Neural cell (in vitro differentiated cells): ENCODE results near the gene MPI. TPM values are rescaled to one million over a fixed set of nuclear protein-coding genes. Genes with fewer than 3 reads are reported as not detected.

Experiments used
- H2AFZ ChIP-seq: fragments of 200-600, 300-800 bp; sonication (generic), shearing (Covaris generic); 2 replicates; pipeline ENCODE4 v1.6.0; 2014; ENCODE audit warnings: low read depth, mild to moderate bottlenecking, antibody characterized with exemption, low read length, moderate library complexity
- H3F3A ChIP-seq: fragments of 200-600 bp; shearing (Covaris generic); 2 replicates; pipeline ENCODE4 v1.6.1; 2016; ENCODE audit warnings: mild to moderate bottlenecking, moderate library complexity, mixed read lengths, antibody characterized with exemption, low read length; ENCODE audit not compliant: insufficient read depth, poor library complexity, severe bottlenecking
- H3K27ac ChIP-seq: fragments of 200-600, 300-800 bp; sonication (generic), shearing (Covaris generic); 2 replicates; pipeline ENCODE4 v1.5.1; 2014; ENCODE audit warnings: mild to moderate bottlenecking, low read length, moderate library complexity
- H3K27me3 ChIP-seq: fragments of 300-800, 200-600 bp; sonication (generic), shearing (Covaris generic); 2 replicates; pipeline ENCODE4 v1.6.0; 2014; ENCODE audit warnings: mild to moderate bottlenecking, low read depth, low read length, moderate library complexity; ENCODE audit not compliant: insufficient read depth
- H3K36me3 ChIP-seq: fragments of 300-800, 200-600 bp; sonication (generic), shearing (Covaris generic); 2 replicates; pipeline ENCODE4 v1.5.1; 2014; ENCODE audit warnings: mild to moderate bottlenecking, antibody characterized with exemption, low read length, moderate library complexity; ENCODE audit not compliant: insufficient read depth
- H3K4me2 ChIP-seq: fragments of 300-800, 200-600 bp; sonication (generic), shearing (Covaris generic); 2 replicates; pipeline ENCODE4 v1.6.0; 2014; ENCODE audit warnings: mild to moderate bottlenecking, low read length
- H3K4me3 ChIP-seq: fragments of 300-800, 200-600 bp; sonication (generic), shearing (Covaris generic); 2 replicates; pipeline ENCODE4 v1.5.1; 2014; ENCODE audit warnings: mild to moderate bottlenecking, low read length, moderate library complexity
- H3K79me2 ChIP-seq: fragments of 200-600 bp; shearing (Covaris generic); replicated peaks from 2 replicates; pipeline ENCODE4 v1.6.0; 2014; ENCODE audit warnings: mild to moderate bottlenecking, low read length, moderate library complexity; ENCODE audit not compliant: insufficient read depth
- H3K9ac ChIP-seq: fragments of 300-800, 200-600 bp; sonication (generic), shearing (Covaris generic); 2 replicates; pipeline ENCODE4 v1.6.1; 2016; ENCODE audit warnings: mild to moderate bottlenecking, low read length, mixed read lengths
- H3K9me2 ChIP-seq: fragments of 200-600 bp; shearing (Covaris generic); 2 replicates; pipeline ENCODE4 v1.6.1; 2016; ENCODE audit warnings: mild to moderate bottlenecking, low read length, mixed read lengths; ENCODE audit not compliant: insufficient read depth
- H3K9me3 ChIP-seq: fragments of 200-600, 300-800 bp; sonication (generic), shearing (Covaris generic); 2 replicates; pipeline ENCODE4 v1.6.1; 2016; ENCODE audit warnings: mild to moderate bottlenecking, mixed run types, low read length, moderate library complexity, mixed read lengths
- H4K20me1 ChIP-seq: fragments of 200-600 bp; shearing (Covaris generic); 2 replicates; pipeline ENCODE4 v1.6.1; 2016; ENCODE audit warnings: mild to moderate bottlenecking, mixed run types; ENCODE audit not compliant: insufficient read depth
- CTCF ChIP-seq: fragments of 450-650 bp; IDR thresholded peaks from 2 replicates; pipeline ENCODE4 v1.5.1; 2014; ENCODE audit warnings: antibody characterized with exemption, mild to moderate bottlenecking, moderate library complexity; ENCODE audit not compliant: poor library complexity, severe bottlenecking
- MXI1 ChIP-seq: fragments of 450-650 bp; conservative IDR thresholded peaks from 2 replicates; pipeline ENCODE4 v1.6.1; 2014; ENCODE audit warnings: antibody characterized with exemption, mild to moderate bottlenecking; ENCODE audit not compliant: poor library complexity, severe bottlenecking
- POLR2AphosphoS5 ChIP-seq: IDR thresholded peaks from 2 replicates; pipeline ENCODE4 v1.6.1; 2012
- RAD21 ChIP-seq: fragments of 450-650 bp; conservative IDR thresholded peaks from 2 replicates; pipeline ENCODE4 v1.6.1; 2014; ENCODE audit warnings: antibody characterized with exemption, mild to moderate bottlenecking, moderate library complexity
- REST ChIP-seq: IDR thresholded peaks from 2 replicates; pipeline ENCODE4 v1.6.1; 2012; ENCODE audit warnings: borderline replicate concordance
- SMC3 ChIP-seq: fragments of 450-650 bp; conservative IDR thresholded peaks from 2 replicates; pipeline ENCODE4 v1.6.1; 2014; ENCODE audit warnings: antibody characterized with exemption, mild to moderate bottlenecking, moderate library complexity; ENCODE audit not compliant: poor library complexity
- TAF1 ChIP-seq: IDR thresholded peaks from 2 replicates; pipeline ENCODE4 v1.6.1; 2012; ENCODE audit warnings: low read depth
- polyA plus RNA-seq: library from polyadenylated mRNA; depleted of rRNA; stranded (reverse); fragments of >200 nt; gene quantifications from 2 replicates; pipeline ENCODE4 v1.2.3, GENCODE V29; 2014

MPI gene
- polyA plus RNA-seq, 1 donor from 2014 or later: 80.3 TPM

GRCh38 chr15:74901612-74902063 is 11.8 kb downstream of the MPI start:
- no peak overlapping the region for H3K4me3 ChIP-seq
- no peak overlapping the region for H2AFZ ChIP-seq
- H3K9me2 ChIP-seq: no peaks in the 10 kb centered on the region
- H4K20me1 ChIP-seq: no peaks in the 10 kb centered on the region
- H3K9ac ChIP-seq: no peak overlapping the region
- no peak overlapping the region for H3K27ac ChIP-seq
- H3F3A ChIP-seq: peaks cover 7% of the 10 kb centered on the region
- TF ChIP-seq SMC3 (peak; percentile 76), TAF1 (no peak), RAD21 (peak; percentile 58), POLR2AphosphoS5 (no peak), MXI1 (peak; percentile 14), CTCF (peak; percentile 79)
- H3K4me2 ChIP-seq: no peak overlapping the region
- peaks cover 9% of the 10 kb centered on the region for H3K36me3 ChIP-seq
- H3K79me2 ChIP-seq: peaks cover 17% of the 10 kb centered on the region
- no peaks in the 10 kb centered on the region for H3K9me3 ChIP-seq
- no peaks in the 10 kb centered on the region for H3K27me3 ChIP-seq

- Histone ChIP-seq H3K4me3 (no peak overlapping the region), H3K4me2 (no peak overlapping the region), H3F3A (peaks cover 7% of the 10 kb centered on the region), H3K27me3 (no peaks in the 10 kb centered on the region), H3K27ac (no peak overlapping the region), H3K36me3 (peaks cover 9% of the 10 kb centered on the region), H4K20me1 (no peaks in the 10 kb centered on the region), H2AFZ (no peak overlapping the region), H3K79me2 (peaks cover 18% of the 10 kb centered on the region), H3K9me3 (no peaks in the 10 kb centered on the region), H3K9me2 (no peaks in the 10 kb centered on the region), H3K9ac (no peak overlapping the region)
- TF ChIP-seq CTCF (no peak), MXI1 (no peak), TAF1 (no peak), REST (no peak)
Observed at GRCh38 chr15:74902295-74903075, 12.6 kb downstream of the MPI start.
